Osteoblast (primary cell): Measurements from ENCODE around the gene ADCY7. TPM values are rescaled to one million over a fixed set of nuclear protein-coding genes. Genes with fewer than 3 reads are reported as not detected.
A peak's percentile ranks its signal among the peaks of the same experiment; 100 is the strongest.

Source experiments
- DNase-seq: peaks from one replicate; pipeline ENCODE4 v3.0.0; 2011; ENCODE audit warnings: low spot score, mixed read lengths; ENCODE audit not compliant: insufficient read length; ENCODE audit errors: missing footprints
- H2AFZ ChIP-seq: 2 replicates; pipeline ENCODE4 v1.6.0; 2011; ENCODE audit warnings: mild to moderate bottlenecking, low read length
- H3K27ac ChIP-seq: 2 replicates; pipeline ENCODE4 v1.5.1; 2011; ENCODE audit warnings: mild to moderate bottlenecking, low read depth, low read length, moderate library complexity
- H3K27me3 ChIP-seq: 2 replicates; pipeline ENCODE4 v1.6.0; 2012; ENCODE audit warnings: mild to moderate bottlenecking, control low read depth, inconsistent platforms, low read length, moderate library complexity; ENCODE audit not compliant: insufficient read depth
- H3K36me3 ChIP-seq: 2 replicates; pipeline ENCODE4 v1.5.1; 2011; ENCODE audit warnings: mild to moderate bottlenecking, low read length, control low read depth, moderate library complexity; ENCODE audit not compliant: insufficient read depth
- H3K4me1 ChIP-seq: 2 replicates; pipeline ENCODE4 v1.5.1; 2011; ENCODE audit warnings: mild to moderate bottlenecking, low read length, control low read depth, moderate library complexity; ENCODE audit not compliant: insufficient read depth
- H3K4me2 ChIP-seq: 2 replicates; pipeline ENCODE4 v1.6.0; 2011; ENCODE audit warnings: mild to moderate bottlenecking, low read length; ENCODE audit not compliant: insufficient read depth
- H3K4me3 ChIP-seq: fragments of 200-600 bp; sonication (generic); 3 replicates; pipeline ENCODE4 v1.5.1; 2012; ENCODE audit warnings: mild to moderate bottlenecking, low read length, inconsistent platforms; ENCODE audit not compliant: insufficient read depth
- H3K79me2 ChIP-seq: 2 replicates; pipeline ENCODE4 v1.6.0; 2012; ENCODE audit warnings: mild to moderate bottlenecking, low read length, control low read depth, inconsistent platforms; ENCODE audit not compliant: insufficient read depth
- H3K9me3 ChIP-seq: 2 replicates; pipeline ENCODE4 v1.5.1; 2011; ENCODE audit warnings: low read depth, low read length, control low read depth
- H4K20me1 ChIP-seq: 2 replicates; pipeline ENCODE4 v1.6.0; 2012; ENCODE audit warnings: mild to moderate bottlenecking, low read length, control low read depth; ENCODE audit not compliant: insufficient read depth
- total RNA-seq: library from RNA; depleted of rRNA; stranded (reverse); fragments of >200 nt; gene quantifications from 2 replicates; pipeline ENCODE4 v1.2.3, GENCODE V29; 2012
- TF ChIP-seq, protein P1 (sequence below): IDR thresholded peaks from 2 replicates; pipeline ENCODE4 v1.5.1; 2011; ENCODE audit warnings: mild to moderate bottlenecking, low read depth, low read length, moderate library complexity; ENCODE audit errors: extremely low read depth

The ADCY7 gene
- total RNA-seq, 1 donor: 51.0 TPM

DNA sequence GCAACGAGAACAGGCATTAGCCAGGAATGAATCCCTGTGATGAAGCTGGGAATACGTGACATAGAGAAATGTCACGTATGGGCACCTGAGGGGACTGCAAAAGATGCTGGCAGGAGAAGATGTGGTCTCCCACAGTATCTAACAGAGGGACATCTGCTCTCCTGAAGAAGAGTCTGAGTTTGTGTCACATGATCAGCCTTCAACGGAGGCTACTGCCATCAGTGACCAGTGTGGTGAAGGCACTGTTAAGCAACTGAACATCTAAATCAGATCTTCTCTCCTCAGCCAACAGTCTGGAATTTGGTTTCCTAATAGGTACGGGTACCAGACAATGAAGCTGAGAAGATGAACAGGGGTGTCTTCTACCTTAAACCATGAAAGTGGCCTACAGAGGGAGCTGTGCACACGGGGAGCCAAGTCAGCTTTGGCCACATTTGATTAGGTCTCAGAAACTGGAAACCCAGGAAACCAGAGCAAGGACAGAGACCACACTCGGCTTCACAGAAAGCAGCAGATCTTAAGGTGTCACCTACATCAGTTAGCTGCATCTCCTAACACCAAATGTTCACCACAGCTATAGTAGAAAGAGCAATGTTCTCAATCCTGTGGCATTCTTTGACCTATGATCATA lies 60.6 kb downstream of the ADCY7 start:
- no peaks in the 10 kb centered on the region for H4K20me1 ChIP-seq
- no peak for DNase-seq
- H3K36me3 ChIP-seq: peaks cover 39% of the 10 kb centered on the region
- H3K27me3 ChIP-seq: no peaks in the 10 kb centered on the region
- TF ChIP-seq, protein P1, sequence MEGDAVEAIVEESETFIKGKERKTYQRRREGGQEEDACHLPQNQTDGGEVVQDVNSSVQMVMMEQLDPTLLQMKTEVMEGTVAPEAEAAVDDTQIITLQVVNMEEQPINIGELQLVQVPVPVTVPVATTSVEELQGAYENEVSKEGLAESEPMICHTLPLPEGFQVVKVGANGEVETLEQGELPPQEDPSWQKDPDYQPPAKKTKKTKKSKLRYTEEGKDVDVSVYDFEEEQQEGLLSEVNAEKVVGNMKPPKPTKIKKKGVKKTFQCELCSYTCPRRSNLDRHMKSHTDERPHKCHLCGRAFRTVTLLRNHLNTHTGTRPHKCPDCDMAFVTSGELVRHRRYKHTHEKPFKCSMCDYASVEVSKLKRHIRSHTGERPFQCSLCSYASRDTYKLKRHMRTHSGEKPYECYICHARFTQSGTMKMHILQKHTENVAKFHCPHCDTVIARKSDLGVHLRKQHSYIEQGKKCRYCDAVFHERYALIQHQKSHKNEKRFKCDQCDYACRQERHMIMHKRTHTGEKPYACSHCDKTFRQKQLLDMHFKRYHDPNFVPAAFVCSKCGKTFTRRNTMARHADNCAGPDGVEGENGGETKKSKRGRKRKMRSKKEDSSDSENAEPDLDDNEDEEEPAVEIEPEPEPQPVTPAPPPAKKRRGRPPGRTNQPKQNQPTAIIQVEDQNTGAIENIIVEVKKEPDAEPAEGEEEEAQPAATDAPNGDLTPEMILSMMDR: peak; percentile 64
- no peak overlapping the region for H3K4me3 ChIP-seq
- H3K4me2 ChIP-seq: no peak overlapping the region
- H3K9me3 ChIP-seq: no peaks in the 10 kb centered on the region
- H3K27ac ChIP-seq: no peak overlapping the region
- H2AFZ ChIP-seq: no peak overlapping the region
- H3K4me1 ChIP-seq: peaks cover 6% of the 10 kb centered on the region
- H3K79me2 ChIP-seq: no peaks in the 10 kb centered on the region

DNA sequence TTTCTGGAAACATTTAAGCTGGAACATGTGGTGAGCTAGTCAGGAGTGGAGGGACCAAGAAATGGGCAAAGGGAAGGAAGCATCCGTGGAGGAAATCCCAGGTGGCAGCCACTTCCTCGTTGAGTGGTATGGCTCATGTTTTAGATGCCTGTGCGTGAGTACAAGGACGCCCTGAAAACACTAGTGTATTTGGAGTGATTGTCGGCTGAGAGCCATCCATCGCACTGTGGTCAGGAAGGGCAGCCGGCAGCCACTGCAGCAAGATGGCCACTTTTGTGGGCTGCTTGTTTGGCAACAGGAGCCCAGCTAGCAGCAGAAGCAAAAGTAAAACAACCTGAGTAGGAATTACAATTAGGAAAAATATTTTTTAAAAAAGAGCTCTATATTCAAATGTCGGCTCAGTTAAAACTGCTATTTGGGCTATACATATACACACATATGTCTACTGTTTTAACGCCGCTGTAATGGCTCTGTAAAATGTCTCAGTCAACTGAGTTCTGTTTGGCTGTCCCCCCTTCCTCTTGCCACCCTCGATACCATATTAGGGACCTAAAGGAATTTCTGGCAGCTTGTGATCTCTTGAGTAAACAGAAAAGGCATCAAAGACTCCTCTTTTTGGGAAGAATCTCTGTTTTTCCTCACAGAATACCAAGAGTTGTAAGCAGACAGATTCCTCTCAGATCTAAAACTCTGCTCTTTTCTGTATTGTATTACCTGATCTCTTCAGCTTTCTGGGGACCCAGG lies 63.3 kb downstream of the ADCY7 start:
- TF ChIP-seq, protein P1: no peak
- Histone ChIP-seq H3K9me3 (no peaks in the 10 kb centered on the region), H3K4me3 (no peak overlapping the region), H3K36me3 (peaks cover 21% of the 10 kb centered on the region), H3K27ac (no peak overlapping the region), H3K4me1 (peaks cover 6% of the 10 kb centered on the region), H2AFZ (peak overlapping the region; percentile 34), H3K79me2 (peaks cover 5% of the 10 kb centered on the region), H4K20me1 (no peaks in the 10 kb centered on the region), H3K4me2 (no peak overlapping the region), H3K27me3 (no peaks in the 10 kb centered on the region)
- no peak for DNase-seq

DNA sequence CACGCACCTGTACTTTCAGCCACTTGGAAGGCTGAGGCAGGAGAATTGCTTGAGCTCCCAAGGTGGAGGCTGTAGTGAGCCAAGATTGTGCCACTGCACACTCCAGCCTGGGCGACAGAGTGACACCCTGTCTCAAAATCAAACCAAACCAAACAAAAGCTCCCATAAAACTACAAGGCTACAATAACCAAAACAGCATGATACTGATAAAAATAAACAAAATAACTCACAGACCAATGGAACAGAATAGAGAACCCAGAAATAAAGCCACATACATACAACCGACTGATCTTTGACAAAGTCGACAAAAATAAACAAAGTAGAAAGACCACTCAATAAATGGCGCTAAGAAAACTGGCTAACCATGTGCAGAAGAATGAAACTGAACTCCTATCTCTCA lies 65.2 kb downstream of the ADCY7 start:
- Histone ChIP-seq H4K20me1 (no peaks in the 10 kb centered on the region), H3K4me2 (no peak overlapping the region), H3K9me3 (no peaks in the 10 kb centered on the region), H3K4me1 (peaks cover 6% of the 10 kb centered on the region), H3K4me3 (no peak overlapping the region), H3K27ac (no peak overlapping the region), H3K79me2 (peaks cover 5% of the 10 kb centered on the region), H2AFZ (no peak overlapping the region), H3K27me3 (no peaks in the 10 kb centered on the region), H3K36me3 (peaks cover 14% of the 10 kb centered on the region)
- no peak for DNase-seq
- TF ChIP-seq, protein P1: no peak

GRCh38 chr16:50332599-50332998 lies 66.2 kb downstream of the ADCY7 start:
- Histone ChIP-seq H3K79me2 (peaks cover 5% of the 10 kb centered on the region), H3K9me3 (no peaks in the 10 kb centered on the region), H3K4me1 (peaks cover 12% of the 10 kb centered on the region), H3K4me2 (no peak overlapping the region), H3K27me3 (no peaks in the 10 kb centered on the region), H4K20me1 (no peaks in the 10 kb centered on the region), H3K27ac (no peak overlapping the region), H3K4me3 (no peak overlapping the region), H3K36me3 (peaks cover 7% of the 10 kb centered on the region), H2AFZ (no peak overlapping the region)
- no peak for DNase-seq
- TF ChIP-seq, protein P1: no peak
